Measurements from ENCODE around the gene USP46. TPM values are rescaled to one million over a fixed set of nuclear protein-coding genes. Genes with fewer than 3 reads are reported as not detected.
A peak's percentile ranks its signal among the peaks of the same experiment; 100 is the strongest.

The USP46 gene
- total RNA-seq, 1 experiment from 2014 or later: 21.3 TPM

DNA sequence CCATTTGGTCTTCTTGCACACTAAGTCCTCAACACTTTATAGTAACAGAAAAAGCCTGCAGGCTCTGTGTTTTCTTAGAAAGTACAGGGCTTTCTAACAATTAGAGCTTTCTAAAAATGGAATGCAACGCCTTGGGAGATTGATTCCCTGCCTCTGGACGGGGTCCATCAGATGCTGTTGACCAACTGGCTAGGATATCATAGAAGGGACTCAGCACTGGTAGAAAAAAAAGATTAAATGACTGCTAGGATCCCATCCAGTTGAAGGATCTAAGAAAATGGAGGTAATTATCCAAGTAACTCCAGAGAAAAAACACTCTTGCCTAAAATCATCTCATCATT, 39.5 kb downstream of the USP46 start:
- Histone ChIP-seq H3K4me3 (ENCODE audit: insufficient read depth, low read depth, low read length) (no peak overlapping the region), H3K36me3 (replicated peaks; ENCODE audit: control insufficient read depth, insufficient read depth, low read length) (no peaks in the 10 kb centered on the region), H3K27me3 (ENCODE audit: control insufficient read depth, insufficient read depth, low read length) (no peaks in the 10 kb centered on the region)
- no peak for DNase-seq

DNA sequence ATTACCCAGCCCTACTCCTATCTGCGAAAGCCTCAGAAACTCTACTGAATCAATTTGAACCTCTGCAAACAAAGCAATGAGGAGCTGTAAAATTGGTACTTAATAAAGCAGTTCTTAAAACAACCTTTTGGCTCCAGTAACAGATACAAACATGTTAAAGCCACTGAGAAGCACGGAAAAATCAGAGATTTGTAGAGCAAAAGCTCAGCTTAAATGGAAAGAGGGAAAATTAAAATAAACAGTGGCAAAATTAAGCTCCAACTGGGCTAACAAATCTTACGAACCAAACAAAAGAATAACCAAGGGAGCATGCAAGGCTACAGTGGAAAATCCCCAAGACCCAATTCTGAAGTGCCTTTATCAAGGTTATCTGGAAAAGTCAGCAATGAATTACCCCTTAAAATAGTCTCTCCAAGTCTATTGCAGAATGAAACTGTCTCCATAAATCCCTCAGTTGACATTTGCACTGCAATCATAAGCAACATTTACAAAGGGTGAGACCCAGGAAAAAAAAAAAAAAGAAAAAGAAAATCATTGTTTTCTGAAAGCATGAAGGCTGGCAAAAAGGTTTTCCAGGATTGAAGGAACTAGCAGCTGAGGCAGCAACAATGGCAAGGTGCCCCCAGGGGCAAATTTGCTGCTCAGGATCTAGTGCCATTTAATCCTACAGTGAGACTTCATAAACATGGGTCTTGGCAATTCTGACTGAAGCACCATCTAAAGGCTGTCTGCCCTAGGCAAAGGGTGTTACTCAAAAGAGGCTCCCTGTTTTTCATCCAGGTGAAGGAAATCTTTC, 40.1 kb downstream of the USP46 start:
- no peak overlapping the region for H3K4me3 ChIP-seq (ENCODE audit: insufficient read depth, low read depth, low read length)
- H3K36me3 ChIP-seq (replicated peaks; ENCODE audit: control insufficient read depth, insufficient read depth, low read length): no peaks in the 10 kb centered on the region
- H3K27me3 ChIP-seq (ENCODE audit: control insufficient read depth, insufficient read depth, low read length): no peaks in the 10 kb centered on the region
- DNase-seq: no peak

DNA sequence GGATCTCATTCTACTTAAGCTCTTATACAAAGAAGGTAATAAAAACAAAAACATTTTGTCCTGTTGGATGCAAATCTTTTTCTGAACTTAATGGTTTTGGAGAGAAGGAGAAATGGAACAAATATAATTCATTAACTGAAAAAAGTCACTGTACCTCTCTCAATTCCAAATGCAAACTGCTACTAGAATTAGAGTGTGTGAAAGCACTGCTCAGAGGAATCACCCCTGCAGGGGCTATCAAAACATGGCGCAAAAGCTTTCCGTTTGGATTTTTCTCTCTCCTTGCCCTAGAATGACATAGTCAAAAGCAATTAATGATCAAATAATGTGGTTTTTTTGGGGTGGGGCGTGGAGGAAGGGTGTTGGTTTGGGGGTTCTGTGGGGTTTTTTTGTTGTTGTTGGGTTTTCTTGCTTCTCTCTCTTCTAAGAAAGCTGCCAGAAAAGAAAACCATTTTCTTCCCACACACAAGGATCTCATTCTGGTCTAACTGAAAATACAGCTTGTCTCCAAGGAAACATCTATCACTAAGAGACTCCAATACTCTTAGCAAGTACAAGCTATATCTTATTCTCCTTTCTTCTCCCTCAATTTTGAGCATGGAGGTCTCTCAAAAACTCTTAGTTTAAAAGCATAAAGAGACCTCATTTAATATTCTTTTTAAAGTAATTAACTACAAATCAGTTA, 41.6 kb downstream of the USP46 start:
- no peak for DNase-seq
- Histone ChIP-seq H3K36me3 (replicated peaks; ENCODE audit: control insufficient read depth, insufficient read depth, low read length) (no peaks in the 10 kb centered on the region), H3K27me3 (ENCODE audit: control insufficient read depth, insufficient read depth, low read length) (no peaks in the 10 kb centered on the region), H3K4me3 (ENCODE audit: insufficient read depth, low read depth, low read length) (no peak overlapping the region)

GRCh38 chr4:52614241-52614640, 44.9 kb downstream of the USP46 start:
- Histone ChIP-seq H3K36me3 (replicated peaks; ENCODE audit: control insufficient read depth, insufficient read depth, low read length) (peaks cover 6% of the 10 kb centered on the region), H3K4me3 (ENCODE audit: insufficient read depth, low read depth, low read length) (no peak overlapping the region), H3K27me3 (ENCODE audit: control insufficient read depth, insufficient read depth, low read length) (no peaks in the 10 kb centered on the region)
- no peak for DNase-seq

- Histone ChIP-seq H3K27me3 (ENCODE audit: control insufficient read depth, insufficient read depth, low read length) (no peaks in the 10 kb centered on the region), H3K4me3 (ENCODE audit: insufficient read depth, low read depth, low read length) (no peak overlapping the region), H3K36me3 (replicated peaks; ENCODE audit: control insufficient read depth, insufficient read depth, low read length) (peaks cover 6% of the 10 kb centered on the region)
- no peak for DNase-seq
Measured at GRCh38 chr4:52612341-52612740, 46.8 kb downstream of the USP46 start.

- Histone ChIP-seq H3K27me3 (ENCODE audit: control insufficient read depth, insufficient read depth, low read length) (no peaks in the 10 kb centered on the region), H3K4me3 (ENCODE audit: insufficient read depth, low read depth, low read length) (no peak overlapping the region)
Measured at GRCh38 chr4:52611030-52611555, 48.0 kb downstream of the USP46 start.

DNA sequence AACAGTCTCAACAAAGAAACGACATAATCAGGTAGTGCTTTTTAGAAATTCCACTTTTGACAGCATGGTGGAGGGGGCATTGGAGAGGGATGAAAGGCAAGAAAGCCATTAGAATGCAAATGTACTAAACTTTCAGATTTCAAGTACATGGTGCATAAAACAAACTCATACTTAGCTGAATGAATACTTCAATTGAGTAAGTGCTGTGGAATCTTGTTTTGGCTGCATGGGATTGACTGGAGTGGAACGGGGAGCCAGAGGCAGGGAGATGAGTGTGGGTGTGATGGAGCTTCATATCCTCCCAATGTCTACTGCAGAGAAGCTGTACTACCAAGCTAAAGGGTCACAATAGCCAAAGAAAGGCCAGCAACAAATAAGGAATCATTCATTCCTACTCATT, 52.4 kb downstream of the USP46 start:
- DNase-seq: no peak
- Histone ChIP-seq H3K36me3 (replicated peaks; ENCODE audit: control insufficient read depth, insufficient read depth, low read length) (peaks cover 14% of the 10 kb centered on the region), H3K4me3 (ENCODE audit: insufficient read depth, low read depth, low read length) (no peak overlapping the region), H3K27me3 (ENCODE audit: control insufficient read depth, insufficient read depth, low read length) (no peaks in the 10 kb centered on the region)

More at GRCh38 chr4:52611030-52611555, 48.0 kb downstream of the USP46 start:
- DNase-seq: no peak
- peaks cover 7% of the 10 kb centered on the region for H3K36me3 ChIP-seq (replicated peaks; ENCODE audit: control insufficient read depth, insufficient read depth, low read length)

GRCh38 chr4:52606040-52606439, 53.1 kb downstream of the USP46 start:
- Histone ChIP-seq H3K27me3 (ENCODE audit: control insufficient read depth, insufficient read depth, low read length) (no peaks in the 10 kb centered on the region), H3K36me3 (replicated peaks; ENCODE audit: control insufficient read depth, insufficient read depth, low read length) (peaks cover 16% of the 10 kb centered on the region), H3K4me3 (ENCODE audit: insufficient read depth, low read depth, low read length) (no peak overlapping the region)
- DNase-seq: no peak

DNA sequence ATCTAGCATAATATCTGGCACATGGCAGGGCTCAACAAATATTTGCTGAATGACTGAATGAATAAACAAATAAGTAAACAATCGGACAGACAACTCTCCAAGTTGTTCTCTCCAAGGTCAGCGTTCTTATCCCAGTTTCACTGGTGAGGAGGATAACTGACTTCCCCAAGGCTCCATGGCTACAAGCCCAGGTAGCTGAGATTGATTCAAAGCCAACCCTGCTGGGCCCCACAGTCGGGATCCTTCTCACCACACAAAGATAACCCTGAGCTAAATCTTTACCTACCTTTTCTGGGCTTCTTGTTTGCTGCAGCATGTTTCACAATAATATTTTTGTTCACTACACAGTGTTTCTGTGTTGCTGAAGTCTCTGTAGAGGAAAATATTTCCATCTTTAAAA, 54.9 kb downstream of the USP46 start:
- H3K4me3 ChIP-seq (ENCODE audit: insufficient read depth, low read depth, low read length): no peak overlapping the region
- H3K36me3 ChIP-seq (replicated peaks; ENCODE audit: control insufficient read depth, insufficient read depth, low read length): peaks cover 12% of the 10 kb centered on the region

GRCh38 chr4:52600275-52600674, 58.8 kb downstream of the USP46 start:
- peaks cover 13% of the 10 kb centered on the region for H3K36me3 ChIP-seq (replicated peaks; ENCODE audit: control insufficient read depth, insufficient read depth, low read length)
- no peak overlapping the region for H3K4me3 ChIP-seq (ENCODE audit: insufficient read depth, low read depth, low read length)
- DNase-seq: no peak
- H3K27me3 ChIP-seq (ENCODE audit: control insufficient read depth, insufficient read depth, low read length): no peaks in the 10 kb centered on the region

More for the DNA sequence above, 54.9 kb downstream of the USP46 start:
- DNase-seq: peak; percentile 15
- H3K27me3 ChIP-seq (ENCODE audit: control insufficient read depth, insufficient read depth, low read length): no peaks in the 10 kb centered on the region

DNA sequence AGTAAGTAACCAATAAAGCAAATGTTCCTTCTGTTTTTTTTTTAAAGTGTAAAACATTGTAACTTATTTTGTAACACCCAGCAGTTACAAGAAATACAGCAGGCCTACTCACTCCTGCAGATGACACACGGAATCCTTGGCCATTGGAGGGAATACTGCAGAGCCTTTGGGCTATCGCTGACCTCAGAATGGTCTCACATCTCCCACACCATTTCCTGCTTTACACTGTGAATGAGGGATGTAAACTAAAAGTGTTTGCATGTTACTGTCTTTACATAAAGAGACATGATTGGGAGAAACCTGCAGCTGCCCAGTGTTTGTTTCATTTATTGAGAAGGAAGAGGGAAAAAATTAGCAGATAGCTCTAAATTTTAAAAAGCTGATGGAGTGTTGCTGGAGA, 64.1 kb downstream of the USP46 start:
- no peaks in the 10 kb centered on the region for H3K27me3 ChIP-seq (ENCODE audit: control insufficient read depth, insufficient read depth, low read length)
- H3K4me3 ChIP-seq (ENCODE audit: insufficient read depth, low read depth, low read length): no peak overlapping the region
- no peak for DNase-seq
- peaks cover 6% of the 10 kb centered on the region for H3K36me3 ChIP-seq (replicated peaks; ENCODE audit: control insufficient read depth, insufficient read depth, low read length)

DNA sequence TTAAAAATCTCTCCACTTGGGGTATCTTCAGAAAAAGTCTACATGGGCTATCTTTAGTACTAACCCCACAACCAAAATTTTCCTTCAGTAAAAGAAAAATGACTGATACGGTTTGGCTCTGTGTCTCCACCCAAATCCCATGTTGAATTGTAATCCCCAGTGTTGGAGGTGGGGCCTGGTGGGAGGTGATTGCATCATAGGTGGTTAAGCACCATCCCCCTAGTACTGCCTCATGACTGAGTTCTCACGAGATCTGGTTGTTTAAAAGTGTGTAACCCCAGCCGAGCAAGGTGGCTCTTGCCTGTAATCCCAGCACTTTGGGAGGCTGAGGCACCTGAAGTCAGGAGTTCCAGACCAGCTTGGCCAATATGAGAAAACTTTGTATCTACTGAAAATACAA, 66.8 kb downstream of the USP46 start:
- Histone ChIP-seq H3K4me3 (ENCODE audit: insufficient read depth, low read depth, low read length) (no peak overlapping the region), H3K36me3 (replicated peaks; ENCODE audit: control insufficient read depth, insufficient read depth, low read length) (peaks cover 3% of the 10 kb centered on the region), H3K27me3 (ENCODE audit: control insufficient read depth, insufficient read depth, low read length) (no peaks in the 10 kb centered on the region)
- no peak for DNase-seq

- H3K27me3 ChIP-seq (ENCODE audit: control insufficient read depth, insufficient read depth, low read length): no peaks in the 10 kb centered on the region
- no peak overlapping the region for H3K4me3 ChIP-seq (ENCODE audit: insufficient read depth, low read depth, low read length)
- DNase-seq: no peak
- H3K36me3 ChIP-seq (replicated peaks; ENCODE audit: control insufficient read depth, insufficient read depth, low read length): no peaks in the 10 kb centered on the region; the same call in 1 of the 2 replicates
Measured at GRCh38 chr4:52588771-52589591, 70.1 kb downstream of the USP46 start.

DNA sequence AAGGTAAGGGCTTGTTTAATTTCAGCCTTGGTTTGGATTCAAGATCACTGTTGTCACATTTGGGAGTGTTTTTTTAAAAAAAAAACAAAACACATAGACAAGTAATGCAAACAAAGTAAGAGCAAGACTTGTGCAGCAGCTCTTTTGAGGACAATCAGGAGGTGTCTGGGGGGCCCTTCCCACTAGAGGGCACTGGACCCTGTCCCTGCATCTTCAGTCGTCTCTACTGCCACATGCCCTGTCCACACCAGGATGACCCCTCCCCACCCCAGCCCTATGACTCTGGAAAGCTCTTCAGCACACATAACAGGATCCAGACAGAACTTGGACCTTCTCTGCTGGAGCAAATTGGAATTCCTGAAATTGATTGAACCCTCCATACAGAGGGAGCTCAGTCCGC, 71.0 kb downstream of the USP46 start:
- peak; percentile 58 for DNase-seq
- no peak overlapping the region for H3K4me3 ChIP-seq (ENCODE audit: insufficient read depth, low read depth, low read length)
- H3K27me3 ChIP-seq (ENCODE audit: control insufficient read depth, insufficient read depth, low read length): no peaks in the 10 kb centered on the region
- H3K36me3 ChIP-seq (replicated peaks; ENCODE audit: control insufficient read depth, insufficient read depth, low read length): no peaks in the 10 kb centered on the region; the same call in 1 of the 2 replicates

Measured in H7 (cell line).